Right hindlimb (tissue), 1 donor: Measurements from ENCODE around the gene GAS7.

Experiments
- DNase-seq: peaks from one replicate; pipeline ENCODE4 v3.0.0-alpha.2; 2018

The GAS7 gene

DNA sequence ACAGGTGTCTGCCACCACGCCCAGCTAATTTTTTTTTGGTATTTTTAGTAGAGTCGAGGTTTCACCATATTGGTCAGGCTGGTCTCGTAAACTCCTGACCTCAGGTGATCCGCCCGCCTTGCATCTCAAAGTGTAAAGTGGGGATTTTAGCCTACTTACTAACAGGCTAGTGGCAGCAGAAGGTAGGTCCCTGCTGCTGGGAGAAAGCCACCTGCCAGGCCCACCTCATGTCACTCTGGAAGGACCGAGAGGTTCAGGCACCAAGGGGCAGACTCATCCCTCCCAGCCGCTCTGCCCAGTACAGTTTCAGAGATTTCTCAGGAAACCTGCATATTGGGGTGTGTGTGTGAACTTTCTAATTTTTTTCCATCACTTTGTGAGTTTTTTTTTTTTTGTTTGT lies 291.3 kb downstream of the GAS7 start:
- no peak for DNase-seq

DNA sequence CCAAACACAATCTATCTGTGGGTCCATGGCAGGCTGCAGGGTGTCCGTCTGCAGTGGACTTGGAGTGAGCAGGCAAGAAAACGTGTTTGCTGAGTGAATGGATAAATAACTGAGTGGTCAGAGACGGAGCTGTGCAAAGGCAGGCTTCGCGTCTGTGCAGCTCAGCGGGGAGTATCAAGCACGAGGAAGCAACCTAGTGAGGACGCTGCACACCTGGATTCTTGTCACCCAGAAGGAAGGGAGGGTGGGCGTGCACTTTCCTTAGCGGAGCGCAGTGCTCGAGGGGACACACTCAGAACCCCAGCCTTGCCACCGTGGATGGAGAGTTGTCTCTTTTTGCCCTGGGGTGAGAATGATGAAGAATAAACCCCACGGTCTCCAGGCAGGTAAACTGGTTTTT lies 291.8 kb downstream of the GAS7 start:
- no peak for DNase-seq

GRCh38 chr17:9905902-9906301 lies 292.5 kb downstream of the GAS7 start:
- DNase-seq: no peak

- DNase-seq: no peak
Observed at GRCh38 chr17:9905078-9905415, 293.4 kb downstream of the GAS7 start, which contains the start of gene RCVRN. Gene RCVRN, minus strand, starts transcription at chr17:9905271. Its CDS starts 91 bp downstream, at chr17:9905180.

DNA sequence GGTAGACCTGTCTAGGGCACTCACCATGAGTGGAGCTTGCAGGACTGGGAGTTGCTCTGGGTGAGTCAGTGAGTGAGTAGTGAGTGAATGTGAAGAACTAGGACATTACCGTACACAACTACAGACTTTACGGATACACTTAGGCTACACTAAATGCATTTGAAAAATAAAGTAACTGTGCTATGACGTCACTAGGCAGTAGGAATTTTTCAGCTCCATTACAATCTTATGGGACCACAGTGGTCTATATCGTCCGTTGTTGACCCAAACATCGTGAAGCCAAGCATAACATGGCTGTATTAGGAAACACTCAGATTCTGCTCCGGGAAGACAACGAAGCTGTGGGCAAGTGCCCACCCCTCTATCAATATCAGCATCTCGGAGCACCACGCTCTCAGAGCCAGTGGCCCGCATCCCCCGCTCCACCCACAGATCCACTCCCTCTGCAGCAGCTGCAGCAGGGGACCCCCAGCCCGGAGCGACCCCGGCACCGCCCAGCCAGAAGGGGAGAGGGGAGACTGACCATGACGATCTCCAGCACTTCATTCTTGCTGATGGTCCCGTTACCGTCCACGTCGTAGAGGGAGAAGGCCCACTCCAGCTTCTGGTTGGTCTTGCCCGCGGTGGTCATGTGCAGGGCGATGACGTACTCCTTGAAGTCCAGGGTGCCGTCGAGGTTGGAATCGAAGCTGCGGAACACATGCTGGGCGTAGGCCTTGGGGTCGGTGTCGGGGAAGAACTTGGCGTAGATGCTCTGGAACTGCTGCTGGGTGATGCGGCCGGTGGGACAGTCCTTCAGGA lies 293.9 kb downstream of the GAS7 start:
- DNase-seq: no peak

DNA sequence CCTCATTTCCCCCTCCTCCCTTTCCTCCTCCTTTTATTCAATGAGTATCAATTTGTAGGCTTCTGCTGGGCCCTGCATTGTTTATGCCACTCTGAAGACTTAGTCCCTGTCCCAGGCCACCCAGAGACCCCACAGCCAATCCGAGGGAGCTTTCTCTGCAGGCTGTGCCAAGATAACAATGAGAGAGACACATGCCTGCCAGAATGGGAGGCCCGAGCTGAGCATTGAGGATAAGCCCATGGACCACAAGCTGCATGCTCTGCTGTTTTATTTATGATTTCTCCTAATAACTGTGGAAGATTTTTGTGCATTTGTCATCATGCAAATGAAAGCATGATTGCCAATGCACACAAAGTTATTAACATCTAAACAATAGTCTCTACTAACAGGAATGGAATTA lies 296.3 kb downstream of the GAS7 start:
- no peak for DNase-seq

DNA sequence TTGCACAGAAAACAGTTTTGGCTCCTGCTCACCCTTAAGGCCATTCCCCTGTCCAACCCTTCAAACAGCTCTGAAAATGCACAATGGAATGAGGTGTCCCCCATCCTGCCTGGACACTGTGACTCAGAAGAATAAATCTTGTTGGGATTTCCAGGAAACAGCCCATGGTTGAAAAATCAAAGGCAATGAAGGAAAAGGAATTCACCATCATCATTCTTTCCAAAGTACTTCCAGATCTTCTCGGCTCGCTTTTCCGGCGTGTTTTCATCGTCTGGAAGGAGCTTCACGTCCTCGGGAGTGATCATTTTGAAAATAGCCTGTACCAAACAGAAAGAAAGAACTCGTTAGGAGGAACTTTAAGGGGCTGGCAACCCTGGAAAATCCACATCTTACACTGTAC lies 297.6 kb downstream of the GAS7 start:
- peak; percentile 45 for DNase-seq

DNA sequence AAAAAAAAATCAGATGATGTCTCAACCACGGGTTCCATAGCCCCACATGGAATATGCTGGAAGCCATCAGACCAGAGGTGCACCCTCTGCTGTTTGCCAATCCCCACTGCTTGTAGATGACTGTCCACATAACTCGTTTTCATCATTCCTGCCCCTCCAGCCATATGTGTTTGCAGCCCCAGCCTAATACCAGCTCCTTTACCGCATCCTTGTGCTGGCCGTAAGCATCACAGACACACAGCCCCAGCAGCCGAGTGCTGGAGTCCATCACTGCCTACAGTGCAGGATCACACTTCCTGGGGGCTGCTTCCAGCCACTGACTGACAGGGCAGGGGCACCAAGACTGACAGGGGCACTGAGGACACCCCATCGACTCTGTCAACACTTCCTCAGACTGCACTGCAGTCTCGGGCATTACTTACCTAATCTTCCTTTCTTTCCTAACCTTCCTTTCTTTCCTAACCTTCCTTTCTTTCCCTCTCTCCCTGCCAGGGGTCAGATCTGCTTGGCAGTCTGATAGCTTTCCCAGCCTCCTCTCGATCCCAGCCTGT lies 298.3 kb downstream of the GAS7 start:
- DNase-seq: no peak

DNA sequence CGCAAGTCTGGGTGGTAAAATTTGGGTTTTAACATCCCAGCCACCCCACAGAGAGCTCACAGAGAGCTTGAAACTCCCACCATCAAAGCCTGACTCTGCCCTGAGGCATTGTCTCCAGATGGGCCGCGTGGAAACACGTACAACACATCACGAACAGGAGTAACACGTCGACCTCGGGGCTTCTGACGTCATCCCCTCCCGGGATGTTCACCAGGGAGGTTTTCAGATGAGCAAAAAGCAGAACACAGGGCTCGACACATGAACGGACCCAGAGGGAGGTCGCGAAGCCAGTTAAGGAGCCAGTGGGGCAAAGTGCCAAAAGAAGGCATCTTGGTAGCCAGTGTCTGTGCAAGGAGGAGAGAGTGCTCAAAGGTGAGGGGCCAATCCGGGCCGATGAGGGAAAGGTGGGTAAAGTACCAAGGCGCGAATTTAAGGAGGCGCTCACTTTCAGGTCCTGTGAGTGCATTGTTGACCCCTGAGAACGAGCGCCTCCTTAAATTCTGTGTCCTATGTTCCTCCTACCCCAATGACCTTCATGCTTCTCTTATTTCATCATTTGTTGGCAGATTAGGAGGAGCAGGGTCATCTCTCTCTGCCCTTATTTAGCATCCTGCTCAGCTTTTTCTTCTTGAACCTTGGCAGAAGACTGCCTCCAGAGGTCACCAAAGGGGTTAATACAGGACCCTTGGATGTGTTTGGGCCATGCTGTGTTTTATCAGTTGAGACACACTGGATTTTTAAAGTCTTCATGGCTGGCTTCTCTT lies 298.9 kb downstream of the GAS7 start:
- DNase-seq: no peak

DNA sequence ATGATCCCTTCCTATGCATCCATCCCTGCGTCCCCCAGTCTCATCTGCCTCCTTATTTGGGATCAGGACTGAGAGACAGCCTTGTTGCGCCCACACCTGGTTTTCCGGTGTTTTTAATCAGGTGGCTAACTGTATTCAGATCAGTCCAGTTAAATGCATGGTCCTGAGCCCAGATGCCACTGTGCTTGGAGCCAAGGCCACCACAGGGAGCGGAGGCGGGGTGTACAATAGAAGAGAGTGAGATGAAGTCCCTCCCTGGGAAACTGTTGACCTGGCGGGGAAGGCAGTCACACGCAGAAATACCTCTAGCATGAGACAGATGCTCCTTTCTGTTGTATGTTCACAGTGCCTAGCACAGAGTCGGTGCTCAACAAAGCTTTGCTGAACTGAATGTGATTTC lies 299.6 kb downstream of the GAS7 start:
- no peak for DNase-seq

DNA sequence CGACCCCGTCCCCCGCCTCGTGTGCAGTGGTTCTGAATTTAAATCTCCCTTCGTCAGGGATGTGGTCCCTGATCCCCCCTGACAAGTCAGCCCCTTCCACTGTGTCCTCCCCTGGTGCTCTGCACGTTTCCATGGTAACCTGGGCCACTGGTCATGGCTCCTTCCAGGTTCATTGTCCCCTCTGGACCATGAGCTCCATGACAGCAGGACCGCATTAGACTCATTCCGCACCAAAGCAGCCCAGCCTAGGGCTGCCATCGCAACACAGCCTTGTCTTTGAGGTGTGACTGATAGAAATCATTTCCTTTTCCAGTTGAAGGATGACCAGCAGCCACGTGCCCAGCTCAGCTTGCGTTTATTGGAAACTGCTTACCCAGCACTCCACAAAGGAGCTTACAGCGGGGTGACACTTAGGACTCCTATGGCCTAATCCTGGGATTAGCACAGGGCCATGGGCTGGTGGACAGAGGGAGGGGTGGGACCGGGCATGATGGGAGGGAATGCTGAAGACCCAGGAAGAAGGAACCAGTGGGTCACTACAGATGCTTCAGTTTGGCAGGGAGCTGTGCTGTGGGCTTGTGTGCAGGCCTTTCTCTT lies 300.9 kb downstream of the GAS7 start:
- DNase-seq: no peak

- no peak for DNase-seq
Observed at GRCh38 chr17:9895923-9896322, 302.5 kb downstream of the GAS7 start.

- no peak for DNase-seq
Observed at GRCh38 chr17:9894231-9894630, 304.2 kb downstream of the GAS7 start.

DNA sequence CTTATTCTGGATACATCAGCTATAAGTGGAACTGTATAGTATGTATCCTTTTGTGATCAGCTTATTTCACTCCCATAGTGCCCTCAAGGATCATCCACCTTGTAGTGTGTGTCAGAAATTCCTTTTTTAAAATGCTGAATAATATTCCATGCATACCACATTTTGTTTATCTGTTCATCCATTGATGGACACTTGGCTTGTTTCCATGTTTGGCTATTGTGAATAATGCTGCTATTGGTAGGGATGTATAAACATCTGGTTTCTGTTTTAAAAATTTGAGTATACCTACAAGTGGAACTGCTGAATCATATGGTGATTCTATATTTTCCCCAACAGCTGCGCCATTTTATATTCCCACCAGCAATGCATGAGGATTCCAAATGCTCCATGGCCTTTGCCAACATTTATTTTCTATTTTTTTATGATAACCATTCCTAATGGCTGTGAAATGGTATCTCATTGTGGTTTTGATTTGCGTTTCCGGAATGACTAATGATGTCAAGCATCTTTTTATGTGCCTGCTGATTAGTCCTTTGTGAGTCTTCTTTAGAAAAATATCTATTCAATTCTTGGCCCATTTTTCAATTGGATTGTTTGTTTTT lies 304.9 kb downstream of the GAS7 start:
- DNase-seq: no peak

- DNase-seq: no peak
Observed at GRCh38 chr17:9890124-9890523, 308.3 kb downstream of the GAS7 start.

DNA sequence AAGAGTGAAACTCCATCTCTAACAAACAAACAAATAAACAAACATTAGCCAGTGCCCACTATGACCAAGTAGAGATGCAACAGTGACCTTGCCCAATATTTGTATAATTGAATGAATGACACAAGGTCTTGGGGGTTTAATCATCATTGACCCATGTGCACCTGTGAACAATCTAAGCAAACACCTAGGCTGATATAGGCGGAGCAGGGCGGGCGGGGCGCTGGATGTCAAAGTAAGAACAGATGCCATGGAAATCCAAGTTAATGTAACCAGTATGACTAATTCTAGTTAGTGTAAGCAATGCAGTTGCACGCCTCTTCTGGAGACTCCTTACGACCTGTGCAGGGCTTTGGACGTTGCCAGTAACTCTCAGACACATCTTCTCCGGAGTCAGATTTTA lies 310.9 kb downstream of the GAS7 start:
- no peak for DNase-seq

DNA sequence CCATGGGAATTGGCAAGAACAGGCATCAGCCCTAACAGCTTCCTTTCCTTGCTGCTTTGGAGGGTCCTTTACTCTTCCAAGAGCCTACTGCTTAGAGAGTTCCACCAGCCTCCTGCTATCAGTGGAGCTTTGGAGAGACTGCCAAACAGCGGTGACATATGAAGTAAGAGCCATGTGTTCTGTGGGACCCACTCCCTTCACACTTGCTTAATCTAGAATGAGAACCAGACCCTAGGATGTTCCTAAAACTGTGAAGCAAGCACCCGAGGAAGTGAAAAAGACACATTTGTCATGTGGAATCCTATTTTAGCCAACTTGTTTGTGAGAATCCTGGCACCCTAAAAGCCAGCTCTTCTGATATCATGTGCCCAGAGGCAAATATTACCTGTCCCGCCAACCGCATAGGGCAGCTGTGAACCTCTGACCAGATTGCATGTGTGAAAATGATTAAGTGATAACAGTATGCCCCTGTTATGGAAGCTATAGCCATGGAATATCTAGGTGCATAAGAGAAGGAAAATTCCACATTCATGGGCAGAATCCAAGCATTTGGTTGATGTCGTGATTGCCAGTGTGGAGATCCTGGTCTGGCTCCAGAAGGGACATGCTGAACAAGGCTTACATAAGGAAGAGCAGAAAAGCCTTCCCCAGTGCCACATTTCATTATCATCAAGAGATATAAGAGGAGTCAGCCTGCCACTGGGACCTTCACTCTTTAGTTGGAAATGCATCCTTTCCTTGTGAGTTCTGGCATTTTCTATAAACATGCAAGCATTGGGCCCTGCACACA lies 312.1 kb downstream of the GAS7 start:
- DNase-seq: no peak

DNA sequence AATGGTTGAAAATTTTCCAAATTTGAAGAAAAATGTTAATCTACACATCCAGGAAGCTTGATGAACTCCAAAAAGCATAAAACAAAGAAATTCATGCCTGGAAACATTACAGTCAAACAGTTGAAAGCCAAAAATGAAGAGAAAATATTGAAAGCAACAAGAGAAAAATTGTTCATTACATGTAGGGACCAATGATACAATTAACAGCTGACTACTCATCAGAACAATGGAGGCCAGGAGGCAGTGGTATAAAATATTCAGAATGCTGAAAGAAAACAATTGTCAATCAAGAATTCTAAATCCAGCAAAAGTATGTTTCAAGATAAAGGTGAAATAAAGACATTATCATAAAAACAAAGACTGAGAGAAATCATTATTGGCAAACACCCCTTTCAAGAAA lies 315.0 kb downstream of the GAS7 start:
- DNase-seq: no peak

- DNase-seq: no peak
Observed at GRCh38 chr17:9880582-9880999, 317.8 kb downstream of the GAS7 start.

DNA sequence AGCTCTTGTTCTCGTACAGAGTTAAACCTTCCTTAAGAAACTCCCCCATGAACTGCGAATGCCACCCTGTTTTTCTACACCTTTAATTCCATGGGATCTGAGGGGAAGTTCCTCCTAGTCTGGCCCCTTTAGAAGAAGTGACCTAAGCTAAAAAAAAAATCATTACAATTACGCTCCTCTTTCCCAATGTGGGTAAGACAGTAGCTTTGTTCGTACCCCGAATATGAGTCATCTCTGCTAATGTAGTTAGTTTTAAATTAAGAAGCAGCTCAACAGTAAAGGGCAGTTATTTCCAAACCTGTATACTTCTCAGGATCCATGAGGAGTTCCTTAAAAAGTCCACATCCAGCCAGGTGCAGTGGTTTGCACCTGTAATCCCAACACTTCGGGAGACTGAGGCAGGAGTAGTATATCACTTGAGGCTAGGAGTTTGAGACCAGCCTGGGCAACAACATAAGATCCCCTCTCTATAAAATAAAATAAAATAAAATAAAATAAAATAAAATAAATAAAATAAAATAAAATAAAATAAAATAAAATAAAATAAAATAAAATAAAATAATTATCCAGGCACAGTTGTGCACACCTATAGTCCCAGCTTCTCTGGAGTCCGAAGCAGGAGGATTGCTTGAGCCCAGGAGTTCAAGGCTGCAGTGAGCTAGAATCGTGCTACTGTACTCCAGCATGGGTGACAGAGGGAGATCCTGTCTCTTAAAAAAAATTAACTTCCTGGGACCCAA lies 319.4 kb downstream of the GAS7 start:
- no peak for DNase-seq

DNA sequence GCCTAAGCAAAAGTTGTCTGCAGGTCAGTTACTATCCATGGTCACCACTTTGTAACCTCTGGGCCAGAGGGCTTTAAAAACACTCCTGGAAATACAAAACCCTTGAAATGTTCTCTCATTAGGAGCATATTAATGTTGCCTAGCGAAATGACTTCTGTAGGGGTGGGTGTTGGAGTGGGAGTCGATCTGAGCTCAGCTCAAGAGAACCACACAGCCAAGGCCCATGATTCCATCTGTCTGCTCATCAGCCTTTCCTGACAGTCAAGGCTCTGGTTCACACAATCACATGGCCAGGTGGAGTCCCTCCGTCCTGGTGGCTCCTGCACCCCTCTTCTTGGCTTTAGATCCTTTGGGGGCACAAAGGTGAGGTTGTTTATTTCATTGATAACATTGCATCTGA lies 320.1 kb downstream of the GAS7 start:
- no peak for DNase-seq

DNA sequence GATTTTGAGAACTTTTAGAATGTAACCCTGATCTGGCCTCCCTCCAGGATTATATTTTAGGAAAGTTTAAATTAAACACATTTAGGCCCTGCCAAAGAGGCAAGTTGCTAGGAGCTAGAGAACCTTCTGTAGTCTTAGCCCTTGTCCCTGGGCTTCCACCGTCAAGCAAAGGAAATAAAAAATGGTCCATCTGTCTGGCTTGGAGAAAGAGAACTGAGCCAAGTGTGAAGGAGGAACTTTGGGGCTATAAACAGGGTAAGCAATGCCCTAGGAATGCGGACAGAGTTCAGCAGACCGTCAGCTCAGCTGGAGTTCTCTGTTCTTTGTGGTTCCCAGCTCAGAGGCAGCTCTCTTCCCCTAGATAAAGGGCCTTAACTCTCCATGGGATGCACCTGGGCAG lies 323.0 kb downstream of the GAS7 start:
- DNase-seq: no peak
